Activated T-cell treated with anti-CD3 and anti-CD28 coated beads, Interleukin-2, amount 50 U/mL, for 72 hours (primary cell): Measurements from ENCODE around the gene STAB1. TPM values are rescaled to one million over a fixed set of nuclear protein-coding genes. Genes with fewer than 3 reads are reported as not detected.

Experiments
- ATAC-seq, 2 donors: fragments of 150-1000 bp; cut with Tn5 transposase; replicated peaks in 1 of 2; 2 replicates each; pipeline ENCODE4 v1.10.0; 2021; ENCODE audit warnings: moderate library complexity in 2 of 2, mild to moderate bottlenecking in 1 of 2
- DNase-seq, 2 donors: peaks; one replicate each; pipeline ENCODE4 v3.0.0; 2021 to 2022; ENCODE audit warnings: mixed read lengths in 1 of 2
- H3K27ac Mint-ChIP-seq: one replicate; pipeline ENCODE4 v1.8.0; 2022; ENCODE audit warnings: mild to moderate bottlenecking, moderate library complexity, mixed read lengths
- H3K27me3 Mint-ChIP-seq: one replicate; pipeline ENCODE4 v1.8.0; 2022; ENCODE audit warnings: low read depth, mixed read lengths
- H3K36me3 Mint-ChIP-seq, 2 donors: one replicate each; pipeline ENCODE4 v1.8.0; 2022; ENCODE audit warnings: mixed read lengths in 2 of 2, mild to moderate bottlenecking in 1 of 2; ENCODE audit not compliant: insufficient read depth in 2 of 2
- H3K4me1 Mint-ChIP-seq: one replicate; pipeline ENCODE4 v1.8.0; 2022; ENCODE audit warnings: low read depth, mixed read lengths
- H3K4me3 Mint-ChIP-seq, 2 donors: one replicate each; pipeline ENCODE4 v1.8.0; 2022; ENCODE audit warnings: mild to moderate bottlenecking in 2 of 2, mixed read lengths in 2 of 2, moderate library complexity in 2 of 2
- H3K9me3 Mint-ChIP-seq, 2 donors: one replicate each; pipeline ENCODE4 v1.8.0; 2022; ENCODE audit warnings: mixed read lengths in 2 of 2
- total RNA-seq, 2 donors: library from RNA; stranded (reverse); gene quantifications; one replicate each; pipeline ENCODE4 v1.2.3, GENCODE V29; 2022

STAB1 gene
- total RNA-seq, 2 donors from 2014 or later: 0.12 to 0.19 TPM

DNA sequence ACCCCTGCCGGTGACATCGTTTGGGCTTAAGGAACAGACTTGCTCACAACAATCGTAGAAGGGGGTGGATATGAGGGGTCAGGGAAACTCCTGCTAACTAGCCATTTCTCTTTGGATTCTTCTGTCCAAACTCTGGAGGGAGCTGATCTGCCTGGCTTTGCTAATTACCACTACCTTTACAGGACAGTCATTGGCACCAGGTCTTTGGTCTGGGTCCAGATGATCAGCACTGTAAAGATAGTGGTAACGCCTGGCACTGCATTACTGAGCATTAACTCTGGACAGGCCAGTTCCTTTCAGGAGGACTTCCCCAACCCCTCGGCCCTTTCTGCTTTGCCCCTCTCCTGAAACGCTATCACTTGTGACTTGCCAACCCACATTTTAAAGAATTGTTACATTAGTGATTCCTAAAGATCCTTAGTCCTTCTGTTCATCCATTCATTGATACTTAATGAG, 42.1 kb downstream of the STAB1 start:
- Mint-ChIP-seq H3K36me3 (peaks cover 8 to 9% of the 10 kb centered on the region in 2 donors), H3K27me3 (no peaks in the 10 kb centered on the region), H3K27ac (peak overlapping the region; percentile 94), H3K9me3 (peaks cover 0 to 3% of the 10 kb centered on the region in 2 donors), H3K4me1 (peaks cover 47% of the 10 kb centered on the region), H3K4me3 (peak overlapping the region; percentile 96 to 99)
- ATAC-seq: no peak
- no peak for DNase-seq

GRCh38 chr3:52537726-52538421, 42.7 kb downstream of the STAB1 start:
- Mint-ChIP-seq H3K9me3 (peaks cover 0 to 3% of the 10 kb centered on the region in 2 donors), H3K4me1 (peaks cover 47% of the 10 kb centered on the region)
- DNase-seq: no peak

DNA sequence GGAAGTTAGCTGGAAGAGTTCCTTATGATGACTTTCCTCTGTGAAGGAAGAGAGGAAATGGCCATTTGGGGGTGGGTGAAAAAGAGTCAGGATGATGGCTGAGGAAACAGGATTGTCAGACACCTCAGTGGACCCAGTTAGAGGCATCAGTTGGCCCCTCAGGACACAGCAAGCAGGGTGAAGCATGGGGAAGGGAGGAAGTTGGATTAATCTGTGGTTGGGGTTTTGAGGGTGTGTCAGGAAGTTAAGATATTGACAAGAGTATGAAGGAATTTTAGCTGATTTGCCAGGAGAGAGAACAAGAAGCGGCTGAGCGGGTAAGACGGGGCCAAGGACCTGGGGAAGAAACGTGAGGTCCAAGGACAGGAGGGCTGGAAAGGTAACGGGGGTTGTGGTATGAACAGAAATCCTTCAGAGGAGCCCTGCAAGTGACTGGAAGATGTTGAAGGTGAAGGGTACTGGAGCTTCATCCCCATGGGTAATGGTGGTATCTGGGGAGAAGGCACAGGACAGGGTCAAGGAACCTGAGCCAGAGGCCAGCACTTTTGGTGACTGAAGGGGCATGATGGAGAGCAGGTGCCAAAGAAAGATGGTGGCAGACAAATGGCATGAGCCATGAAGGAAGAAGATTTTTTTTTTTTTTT, 44.0 kb downstream of the STAB1 start:
- Mint-ChIP-seq H3K27me3 (no peaks in the 10 kb centered on the region), H3K27ac (peak overlapping the region; percentile 87)

More at GRCh38 chr3:52537726-52538421, 42.7 kb downstream of the STAB1 start:
- no peak for ATAC-seq
- Mint-ChIP-seq H3K27ac (peak overlapping the region; percentile 34), H3K4me3 (peak overlapping the region; percentile 96 to 99), H3K36me3 (peaks cover 8 to 9% of the 10 kb centered on the region in 2 donors), H3K27me3 (no peaks in the 10 kb centered on the region)

DNA sequence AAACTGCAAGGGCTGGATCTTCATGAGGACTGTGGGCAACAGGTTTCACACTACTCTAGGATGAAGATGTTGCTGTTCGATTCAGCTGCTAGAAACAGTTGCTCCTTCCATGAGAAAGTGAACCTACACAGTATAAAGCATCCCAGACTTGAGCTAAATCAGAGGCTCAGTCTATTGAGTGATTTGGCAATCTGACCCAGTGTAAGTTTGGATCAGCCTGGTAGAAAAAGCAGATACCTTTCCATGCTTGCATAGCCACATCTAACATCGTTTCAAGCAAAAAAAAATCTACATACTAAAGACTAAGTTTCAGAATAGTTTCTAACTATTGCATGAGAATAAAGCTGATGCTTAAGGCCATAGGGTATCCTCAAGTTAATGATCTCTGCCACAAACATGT, 45.9 kb downstream of the STAB1 start:
- H3K9me3 Mint-ChIP-seq: peaks cover 0 to 3% of the 10 kb centered on the region in 2 donors
- no peak overlapping the region for H3K4me3 Mint-ChIP-seq
- peak overlapping the region; percentile 58 for H3K27ac Mint-ChIP-seq
- H3K4me1 Mint-ChIP-seq: peaks cover 37% of the 10 kb centered on the region
- no peaks in the 10 kb centered on the region for H3K27me3 Mint-ChIP-seq
- H3K36me3 Mint-ChIP-seq: peaks cover 6 to 11% of the 10 kb centered on the region in 2 donors
- ATAC-seq (no peak), DNase-seq (no peak)

More for the DNA sequence above, 44.0 kb downstream of the STAB1 start:
- peak overlapping the region; percentile 32 to 52 for H3K4me3 Mint-ChIP-seq
- peaks cover 8 to 11% of the 10 kb centered on the region in 2 donors for H3K36me3 Mint-ChIP-seq
- H3K9me3 Mint-ChIP-seq: peaks cover 0 to 3% of the 10 kb centered on the region in 2 donors
- no peak for ATAC-seq
- peaks cover 47% of the 10 kb centered on the region for H3K4me1 Mint-ChIP-seq
- DNase-seq: no peak

GRCh38 chr3:52544937-52545336, 49.8 kb downstream of the STAB1 start:
- Mint-ChIP-seq H3K4me1 (peaks cover 3% of the 10 kb centered on the region), H3K36me3 (peaks cover 0 to 7% of the 10 kb centered on the region in 2 donors), H3K4me3 (no peak overlapping the region), H3K9me3 (no peaks in the 10 kb centered on the region), H3K27me3 (no peaks in the 10 kb centered on the region), H3K27ac (peak overlapping the region; percentile 35)
- no peak for DNase-seq
- ATAC-seq: no peak

- H3K36me3 Mint-ChIP-seq: peaks cover 0 to 4% of the 10 kb centered on the region in 2 donors
Measured at GRCh38 chr3:52546111-52546901, 51.2 kb downstream of the STAB1 start.

GRCh38 chr3:52547143-52547542, 52.0 kb downstream of the STAB1 start:
- DNase-seq: no peak
- no peaks in the 10 kb centered on the region for H3K27me3 Mint-ChIP-seq
- H3K4me3 Mint-ChIP-seq: no peak overlapping the region
- H3K4me1 Mint-ChIP-seq: no peaks in the 10 kb centered on the region
- H3K27ac Mint-ChIP-seq: no peak overlapping the region
- no peak for ATAC-seq
- no peaks in the 10 kb centered on the region for H3K9me3 Mint-ChIP-seq
- H3K36me3 Mint-ChIP-seq: peaks cover 0 to 4% of the 10 kb centered on the region in 2 donors

More at GRCh38 chr3:52546111-52546901, 51.2 kb downstream of the STAB1 start:
- Mint-ChIP-seq H3K9me3 (no peaks in the 10 kb centered on the region), H3K27me3 (no peaks in the 10 kb centered on the region), H3K4me1 (no peaks in the 10 kb centered on the region), H3K27ac (no peak overlapping the region), H3K4me3 (no peak overlapping the region)
- ATAC-seq (no peak), DNase-seq (no peak)

DNA sequence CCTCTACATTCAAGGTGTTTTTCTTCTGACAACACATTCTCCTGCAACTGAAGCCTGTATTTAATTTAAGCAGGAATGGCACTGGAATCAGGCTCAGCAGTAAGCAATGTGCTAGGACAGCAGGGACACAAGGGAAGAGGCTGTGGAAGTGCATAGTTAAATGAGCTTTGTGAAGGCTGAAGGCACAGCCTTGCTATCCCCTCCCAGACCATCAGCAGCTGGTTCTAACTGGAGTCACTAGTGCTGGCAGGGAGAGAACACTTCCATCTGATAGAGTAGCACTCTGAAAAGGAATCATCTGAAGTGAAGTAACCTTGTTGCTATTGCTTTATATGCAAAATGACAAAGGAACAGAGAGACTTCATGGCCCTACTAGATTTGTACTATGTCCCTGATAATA, 56.0 kb downstream of the STAB1 start:
- ATAC-seq (no peak), DNase-seq (no peak)
- Mint-ChIP-seq H3K4me3 (no peak overlapping the region), H3K27me3 (no peaks in the 10 kb centered on the region), H3K27ac (peak overlapping the region; percentile 57), H3K9me3 (no peaks in the 10 kb centered on the region), H3K36me3 (peaks cover 3 to 7% of the 10 kb centered on the region in 2 donors), H3K4me1 (no peaks in the 10 kb centered on the region)

- Mint-ChIP-seq H3K4me1 (no peaks in the 10 kb centered on the region), H3K36me3 (peaks cover 3 to 8% of the 10 kb centered on the region in 2 donors), H3K9me3 (no peaks in the 10 kb centered on the region), H3K4me3 (no peak overlapping the region), H3K27ac (peak overlapping the region; percentile 39), H3K27me3 (no peaks in the 10 kb centered on the region)
- ATAC-seq (no peak), DNase-seq (no peak)
Measured at GRCh38 chr3:52552089-52552488, 57.0 kb downstream of the STAB1 start.

DNA sequence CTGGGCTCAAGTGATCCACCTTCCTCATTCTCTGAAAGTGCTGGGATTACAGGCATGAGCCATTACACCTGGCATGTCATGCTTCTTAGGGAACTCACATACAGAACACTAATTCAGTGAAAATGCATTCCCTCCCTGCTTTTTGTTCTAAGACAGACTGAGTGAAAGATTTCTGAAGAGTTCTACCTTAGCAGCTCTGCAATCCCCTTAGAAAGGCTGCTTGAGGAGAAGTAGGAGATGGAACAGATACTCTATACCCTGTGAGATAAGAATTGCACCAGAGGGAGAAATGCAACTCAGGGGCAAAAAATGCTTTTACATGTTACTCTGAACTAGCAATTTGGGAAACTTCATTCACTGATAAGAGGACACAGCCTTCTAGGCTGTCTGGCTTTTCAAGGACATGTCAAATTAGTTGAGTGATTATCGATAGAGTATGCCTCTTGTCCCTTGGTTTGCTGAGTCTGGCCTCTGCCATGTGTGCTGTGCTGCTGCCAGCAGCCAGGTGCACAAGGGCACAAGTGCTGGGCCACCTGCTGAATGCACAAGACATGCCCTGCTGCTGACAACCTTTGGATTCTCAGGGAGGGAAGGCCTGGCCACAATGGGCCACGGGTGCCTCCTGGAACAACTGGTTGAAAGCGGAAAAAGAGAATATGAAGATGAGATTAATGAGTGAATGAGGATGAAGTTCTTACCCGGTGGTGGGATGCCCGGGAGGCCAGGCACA, 59.1 kb downstream of the STAB1 start:
- peaks cover 3 to 15% of the 10 kb centered on the region in 2 donors for H3K36me3 Mint-ChIP-seq
- no peak overlapping the region for H3K27ac Mint-ChIP-seq
- no peak overlapping the region for H3K4me3 Mint-ChIP-seq
- ATAC-seq: no peak
- DNase-seq: no peak
- H3K27me3 Mint-ChIP-seq: no peaks in the 10 kb centered on the region
- no peaks in the 10 kb centered on the region for H3K9me3 Mint-ChIP-seq
- H3K4me1 Mint-ChIP-seq: no peaks in the 10 kb centered on the region

GRCh38 chr3:52555056-52555455, 59.9 kb downstream of the STAB1 start:
- ATAC-seq (no peak), DNase-seq (no peak)
- Mint-ChIP-seq H3K27me3 (no peaks in the 10 kb centered on the region), H3K36me3 (peaks cover 7 to 18% of the 10 kb centered on the region in 2 donors), H3K27ac (no peak overlapping the region), H3K4me1 (no peaks in the 10 kb centered on the region), H3K4me3 (no peak overlapping the region), H3K9me3 (no peaks in the 10 kb centered on the region)
